ENCODE measurements around the gene ITIH1. TPM values are rescaled to one million over a fixed set of nuclear protein-coding genes. Genes with fewer than 3 reads are reported as not detected.
"Not testable (repeated sequence)": the region's sequence is repeated elsewhere in the genome, so short reads cannot be mapped to it uniquely, and the experiment has no call there.

Gene ITIH1, protein sequence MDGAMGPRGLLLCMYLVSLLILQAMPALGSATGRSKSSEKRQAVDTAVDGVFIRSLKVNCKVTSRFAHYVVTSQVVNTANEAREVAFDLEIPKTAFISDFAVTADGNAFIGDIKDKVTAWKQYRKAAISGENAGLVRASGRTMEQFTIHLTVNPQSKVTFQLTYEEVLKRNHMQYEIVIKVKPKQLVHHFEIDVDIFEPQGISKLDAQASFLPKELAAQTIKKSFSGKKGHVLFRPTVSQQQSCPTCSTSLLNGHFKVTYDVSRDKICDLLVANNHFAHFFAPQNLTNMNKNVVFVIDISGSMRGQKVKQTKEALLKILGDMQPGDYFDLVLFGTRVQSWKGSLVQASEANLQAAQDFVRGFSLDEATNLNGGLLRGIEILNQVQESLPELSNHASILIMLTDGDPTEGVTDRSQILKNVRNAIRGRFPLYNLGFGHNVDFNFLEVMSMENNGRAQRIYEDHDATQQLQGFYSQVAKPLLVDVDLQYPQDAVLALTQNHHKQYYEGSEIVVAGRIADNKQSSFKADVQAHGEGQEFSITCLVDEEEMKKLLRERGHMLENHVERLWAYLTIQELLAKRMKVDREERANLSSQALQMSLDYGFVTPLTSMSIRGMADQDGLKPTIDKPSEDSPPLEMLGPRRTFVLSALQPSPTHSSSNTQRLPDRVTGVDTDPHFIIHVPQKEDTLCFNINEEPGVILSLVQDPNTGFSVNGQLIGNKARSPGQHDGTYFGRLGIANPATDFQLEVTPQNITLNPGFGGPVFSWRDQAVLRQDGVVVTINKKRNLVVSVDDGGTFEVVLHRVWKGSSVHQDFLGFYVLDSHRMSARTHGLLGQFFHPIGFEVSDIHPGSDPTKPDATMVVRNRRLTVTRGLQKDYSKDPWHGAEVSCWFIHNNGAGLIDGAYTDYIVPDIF
- 0.94 TPM for polyA plus RNA-seq (2012; ENCODE audit: low read depth, missing spikeins)

DNA sequence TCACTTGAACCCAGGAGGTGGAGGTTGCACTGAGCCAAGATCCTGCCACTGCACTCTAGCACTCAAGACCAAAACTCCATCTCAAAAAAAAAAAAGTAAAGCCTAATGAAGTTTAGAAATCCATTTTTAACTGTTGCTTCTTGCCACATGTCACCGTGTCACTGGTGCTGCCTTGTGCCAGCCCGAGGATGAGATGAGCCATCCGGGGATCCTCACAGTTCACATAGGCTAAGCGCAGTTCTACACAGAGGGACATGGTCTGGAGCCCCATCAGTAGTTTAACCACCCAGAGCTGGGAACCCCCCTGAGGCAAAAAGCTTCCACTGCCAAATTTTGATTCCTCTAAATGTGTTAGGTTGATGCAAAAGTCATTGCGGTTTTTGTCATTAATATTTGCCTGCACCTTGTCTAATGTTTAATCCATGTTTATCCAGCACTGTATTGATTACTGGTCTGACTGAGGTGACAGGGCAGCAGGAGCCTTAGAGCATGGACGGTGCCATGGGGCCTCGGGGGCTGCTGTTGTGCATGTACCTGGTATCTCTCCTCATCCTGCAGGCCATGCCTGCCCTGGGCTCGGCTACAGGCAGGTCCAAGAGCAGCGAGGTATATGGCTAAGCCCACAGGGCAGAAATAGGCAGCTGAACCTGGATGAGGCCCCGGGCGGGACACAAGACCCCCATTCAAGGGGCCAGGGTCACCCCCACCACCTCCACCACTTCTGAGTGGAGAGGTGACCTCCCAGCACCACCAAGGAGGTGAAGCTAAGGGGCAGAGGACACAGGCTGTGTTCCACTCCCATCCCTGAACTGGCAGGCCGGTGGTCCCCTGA lies at the start of gene ITIH1:
ITIH1 (plus strand) TSS at position 473 of the 832 bp plus-strand sequence; CDS start at position 490, 17 bp downstream.
- TF ChIP-seq POLR2A (IDR thresholded peaks at IDR 0.05; ENCODE audit: low read depth, low read length): no peak
- TF ChIP-seq POU2F2 (IDR thresholded peaks at IDR 0.05; ENCODE audit: low read depth, low read length): no peak
- no peak for FAIRE-seq
- DNase-seq (ENCODE audit: insufficient read length, low spot score): no peak

DNA sequence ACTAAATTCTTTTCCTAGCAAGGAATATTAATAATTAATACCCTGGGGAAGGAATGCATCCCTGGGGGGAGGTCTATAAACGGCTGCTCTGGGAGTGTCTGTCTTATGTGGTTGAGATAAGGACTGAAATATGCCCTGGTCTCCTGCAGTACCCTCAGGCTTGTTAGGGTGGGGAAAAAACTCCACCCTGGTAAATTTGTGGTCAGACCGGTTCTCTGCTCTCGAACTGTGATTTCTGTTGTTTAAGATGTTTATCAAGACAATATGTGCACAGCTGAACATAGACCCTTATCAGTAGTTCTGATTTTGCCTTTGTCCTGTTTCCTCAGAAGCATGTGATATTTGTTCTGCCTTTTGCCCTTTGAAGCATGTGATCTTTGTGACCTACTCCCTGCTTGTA lies 48.6 kb upstream of the ITIH1 start:
- not testable (repeated sequence) for DNase-seq (ENCODE audit: insufficient read length, low spot score); FAIRE-seq

DNA sequence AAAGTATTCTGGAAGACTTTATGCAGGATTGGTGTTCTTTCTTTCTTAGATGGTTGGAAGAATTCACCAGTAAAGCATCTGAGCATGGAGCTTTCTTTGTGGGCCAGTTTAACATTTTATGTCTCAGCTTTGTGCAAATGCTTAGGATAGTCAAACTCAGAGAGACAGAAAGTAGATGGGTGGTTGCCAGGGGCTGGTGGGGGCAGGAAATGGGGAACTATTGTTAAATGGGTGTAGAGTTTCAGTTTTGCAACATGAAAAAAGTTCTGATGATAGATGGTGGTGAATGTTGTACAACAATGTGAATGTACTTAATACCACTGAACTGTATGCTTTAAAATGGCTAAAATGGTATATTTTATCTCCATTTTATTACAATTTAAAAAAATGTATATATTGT lies 46.7 kb upstream of the ITIH1 start:
- DNase-seq (ENCODE audit: insufficient read length, low spot score) (no peak), FAIRE-seq (no peak)
- TF ChIP-seq TAF1 (IDR thresholded peaks at IDR 0.05; ENCODE audit: low read depth, low read length) (no peak), PAX5 (IDR thresholded peaks at IDR 0.05; ENCODE audit: insufficient read depth, low read length, severe bottlenecking) (no peak), POU2F2 (IDR thresholded peaks at IDR 0.05; ENCODE audit: low read depth, low read length) (no peak), POLR2A (IDR thresholded peaks at IDR 0.05; ENCODE audit: low read depth, low read length) (no peak), SPI1 (IDR thresholded peaks at IDR 0.05; ENCODE audit: low read depth, low read length) (no peak), POLR2AphosphoS5 (IDR thresholded peaks at IDR 0.05; ENCODE audit: low read depth, low read length) (no peak)

DNA sequence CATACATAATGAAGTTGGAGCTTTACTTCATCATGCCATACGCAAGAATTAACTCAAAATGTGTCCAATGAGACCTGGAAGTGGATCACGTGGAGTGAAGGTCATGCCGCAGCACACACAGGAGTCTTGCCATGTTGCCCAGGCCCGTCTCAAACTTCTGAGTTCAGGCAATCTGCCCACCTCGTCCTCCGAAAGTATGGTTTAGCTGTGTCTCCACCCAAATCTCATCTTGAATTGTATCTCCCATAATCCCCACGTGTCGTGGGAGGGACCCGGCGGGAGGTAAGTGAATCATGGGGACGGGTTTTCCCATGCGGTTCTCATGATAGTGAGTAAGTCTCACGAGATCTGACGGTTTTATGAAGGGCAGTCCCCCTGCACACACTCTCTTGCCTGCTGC lies 45.8 kb upstream of the ITIH1 start:
- TF ChIP-seq POLR2A (IDR thresholded peaks at IDR 0.05; ENCODE audit: low read depth, low read length): no peak
- no peak for TF ChIP-seq SPI1 (IDR thresholded peaks at IDR 0.05; ENCODE audit: low read depth, low read length)
- no peak for TF ChIP-seq POU2F2 (IDR thresholded peaks at IDR 0.05; ENCODE audit: low read depth, low read length)
- no peak for TF ChIP-seq POLR2AphosphoS5 (IDR thresholded peaks at IDR 0.05; ENCODE audit: low read depth, low read length)
- TF ChIP-seq PAX5 (IDR thresholded peaks at IDR 0.05; ENCODE audit: insufficient read depth, low read length, severe bottlenecking): no peak
- TF ChIP-seq TAF1 (IDR thresholded peaks at IDR 0.05; ENCODE audit: low read depth, low read length): no peak
- FAIRE-seq (no peak), DNase-seq (ENCODE audit: insufficient read length, low spot score) (no peak)

DNA sequence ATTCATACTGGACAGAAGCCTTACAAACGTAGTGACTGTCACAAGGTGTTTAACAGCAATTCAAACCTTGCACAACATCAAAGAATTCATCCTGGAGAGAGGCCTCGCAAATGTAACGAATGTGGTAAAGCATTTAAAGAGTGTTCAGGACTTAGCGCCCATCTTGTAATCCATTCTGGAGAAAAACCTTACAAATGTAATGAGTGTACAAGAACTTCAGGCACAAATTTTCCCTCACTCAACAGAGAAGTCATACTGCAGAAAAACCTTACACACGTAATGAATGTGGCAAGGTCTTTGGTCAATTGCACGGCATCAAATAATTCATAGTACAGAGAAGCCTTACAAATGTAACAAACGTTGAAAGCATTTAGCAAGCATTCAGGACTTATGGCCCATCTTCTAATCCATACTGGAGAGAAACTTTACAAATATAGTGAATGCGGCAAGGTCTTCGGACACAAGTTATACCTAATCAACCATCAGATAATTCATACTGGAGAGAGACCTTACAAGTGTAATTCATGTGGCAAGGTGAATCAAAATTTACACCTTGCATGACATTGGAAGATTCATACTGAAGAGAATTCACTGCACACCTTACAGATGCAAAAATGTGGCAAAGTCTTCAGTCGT lies 44.0 kb upstream of the ITIH1 start:
- no peak for DNase-seq (ENCODE audit: insufficient read length, low spot score)
- TF ChIP-seq PAX5 (IDR thresholded peaks at IDR 0.05; ENCODE audit: insufficient read depth, low read length, severe bottlenecking) (no peak), POLR2A (IDR thresholded peaks at IDR 0.05; ENCODE audit: low read depth, low read length) (no peak), POU2F2 (IDR thresholded peaks at IDR 0.05; ENCODE audit: low read depth, low read length) (no peak), SPI1 (IDR thresholded peaks at IDR 0.05; ENCODE audit: low read depth, low read length) (no peak), TAF1 (IDR thresholded peaks at IDR 0.05; ENCODE audit: low read depth, low read length) (no peak), POLR2AphosphoS5 (IDR thresholded peaks at IDR 0.05; ENCODE audit: low read depth, low read length) (no peak)
- peak; percentile 69 for FAIRE-seq

DNA sequence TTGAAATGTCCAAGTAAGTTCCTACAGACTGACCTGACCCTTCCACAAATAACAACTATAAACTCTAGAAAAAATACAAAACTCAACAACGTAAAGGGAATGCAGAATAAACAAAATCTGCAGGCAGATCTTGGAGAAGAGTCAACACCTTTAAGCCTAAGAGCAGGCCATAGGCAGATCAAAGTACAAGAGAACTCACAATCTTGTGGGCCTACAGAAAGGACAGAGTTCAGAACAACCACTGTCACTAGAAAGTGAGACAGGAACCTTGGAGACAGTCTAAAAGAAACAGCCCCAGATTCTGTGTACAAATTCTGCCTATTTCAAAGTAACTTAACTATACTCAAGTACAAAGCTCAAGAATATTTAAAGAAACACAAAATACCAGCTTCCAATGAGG lies 37.7 kb upstream of the ITIH1 start:
- TF ChIP-seq POLR2AphosphoS5 (IDR thresholded peaks at IDR 0.05; ENCODE audit: low read depth, low read length) (no peak), POU2F2 (IDR thresholded peaks at IDR 0.05; ENCODE audit: low read depth, low read length) (no peak), POLR2A (IDR thresholded peaks at IDR 0.05; ENCODE audit: low read depth, low read length) (no peak), PAX5 (IDR thresholded peaks at IDR 0.05; ENCODE audit: insufficient read depth, low read length, severe bottlenecking) (no peak), TAF1 (IDR thresholded peaks at IDR 0.05; ENCODE audit: low read depth, low read length) (no peak), SPI1 (IDR thresholded peaks at IDR 0.05; ENCODE audit: low read depth, low read length) (no peak)
- no peak for FAIRE-seq
- no peak for DNase-seq (ENCODE audit: insufficient read length, low spot score)

DNA sequence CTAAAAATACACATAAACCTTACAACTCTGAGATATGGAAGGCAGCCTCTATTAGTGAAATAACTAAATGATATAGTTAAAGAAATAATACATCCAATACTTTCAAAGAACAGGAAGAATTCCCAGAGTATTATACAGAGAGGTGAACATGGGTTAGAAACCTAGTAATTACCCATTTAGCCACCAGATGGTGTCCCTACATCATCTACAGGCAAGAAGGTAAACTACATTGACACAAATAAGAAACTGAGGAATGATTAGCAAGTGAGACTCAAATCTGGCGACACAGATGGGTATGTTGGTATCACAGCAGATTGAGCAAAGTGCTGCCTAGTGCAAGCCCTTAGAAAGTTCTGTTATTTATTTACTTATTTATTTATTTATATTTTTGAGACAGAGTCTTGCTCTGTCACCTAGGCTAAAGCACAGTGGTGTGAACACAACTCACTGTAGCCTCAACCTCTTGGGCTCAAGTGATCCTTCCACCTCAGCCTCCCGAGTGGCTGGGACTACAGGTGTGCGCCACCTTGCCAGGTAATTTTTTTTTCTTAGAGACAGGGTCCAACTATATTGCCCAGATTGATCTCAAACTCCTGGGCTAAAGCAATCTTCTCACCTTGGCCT lies 34.9 kb upstream of the ITIH1 start:
- FAIRE-seq (peak; percentile 78), DNase-seq (ENCODE audit: insufficient read length, low spot score) (peak; percentile 13)
- no peak for TF ChIP-seq SPI1 (IDR thresholded peaks at IDR 0.05; ENCODE audit: low read depth, low read length)
- TF ChIP-seq TAF1 (IDR thresholded peaks at IDR 0.05; ENCODE audit: low read depth, low read length): no peak
- no peak for TF ChIP-seq PAX5 (IDR thresholded peaks at IDR 0.05; ENCODE audit: insufficient read depth, low read length, severe bottlenecking)
- TF ChIP-seq POU2F2 (IDR thresholded peaks at IDR 0.05; ENCODE audit: low read depth, low read length): no peak

DNA sequence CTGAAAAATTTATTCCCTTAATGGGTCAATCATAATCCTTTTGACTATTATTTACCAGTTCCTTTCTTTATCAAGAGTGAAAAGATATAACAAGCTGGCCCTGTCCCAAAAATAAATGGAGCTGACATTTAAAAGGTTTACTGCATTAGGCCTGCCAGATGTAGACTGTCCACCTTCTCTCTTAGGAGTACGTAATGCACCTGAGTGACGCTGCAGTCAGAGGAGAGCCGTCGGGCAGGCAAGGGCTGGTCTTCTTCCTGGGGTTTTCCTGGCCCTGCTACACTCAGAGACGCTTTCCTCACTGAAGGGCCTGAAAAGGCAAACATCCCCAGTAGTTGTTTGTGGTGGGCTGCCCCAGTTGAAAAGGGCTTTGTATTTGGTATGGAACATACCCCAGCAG lies 34.2 kb upstream of the ITIH1 start:
- DNase-seq (ENCODE audit: insufficient read length, low spot score) (no peak), FAIRE-seq (no peak)

More for the DNA sequence above, 34.2 kb upstream of the ITIH1 start:
- no peak for TF ChIP-seq PAX5 (IDR thresholded peaks at IDR 0.05; ENCODE audit: insufficient read depth, low read length, severe bottlenecking)
- TF ChIP-seq POLR2A (IDR thresholded peaks at IDR 0.05; ENCODE audit: low read depth, low read length): no peak
- no peak for TF ChIP-seq TAF1 (IDR thresholded peaks at IDR 0.05; ENCODE audit: low read depth, low read length)
- TF ChIP-seq POU2F2 (IDR thresholded peaks at IDR 0.05; ENCODE audit: low read depth, low read length): no peak
- TF ChIP-seq SPI1 (IDR thresholded peaks at IDR 0.05; ENCODE audit: low read depth, low read length): no peak
- no peak for TF ChIP-seq POLR2AphosphoS5 (IDR thresholded peaks at IDR 0.05; ENCODE audit: low read depth, low read length)
